ENCODE results near the gene CRYBG1. TPM values are rescaled to one million over a fixed set of nuclear protein-coding genes. Genes with fewer than 3 reads are reported as not detected.

Gene CRYBG1
- total RNA-seq, 1 experiment from 2014 or later: 5.7 TPM

DNA sequence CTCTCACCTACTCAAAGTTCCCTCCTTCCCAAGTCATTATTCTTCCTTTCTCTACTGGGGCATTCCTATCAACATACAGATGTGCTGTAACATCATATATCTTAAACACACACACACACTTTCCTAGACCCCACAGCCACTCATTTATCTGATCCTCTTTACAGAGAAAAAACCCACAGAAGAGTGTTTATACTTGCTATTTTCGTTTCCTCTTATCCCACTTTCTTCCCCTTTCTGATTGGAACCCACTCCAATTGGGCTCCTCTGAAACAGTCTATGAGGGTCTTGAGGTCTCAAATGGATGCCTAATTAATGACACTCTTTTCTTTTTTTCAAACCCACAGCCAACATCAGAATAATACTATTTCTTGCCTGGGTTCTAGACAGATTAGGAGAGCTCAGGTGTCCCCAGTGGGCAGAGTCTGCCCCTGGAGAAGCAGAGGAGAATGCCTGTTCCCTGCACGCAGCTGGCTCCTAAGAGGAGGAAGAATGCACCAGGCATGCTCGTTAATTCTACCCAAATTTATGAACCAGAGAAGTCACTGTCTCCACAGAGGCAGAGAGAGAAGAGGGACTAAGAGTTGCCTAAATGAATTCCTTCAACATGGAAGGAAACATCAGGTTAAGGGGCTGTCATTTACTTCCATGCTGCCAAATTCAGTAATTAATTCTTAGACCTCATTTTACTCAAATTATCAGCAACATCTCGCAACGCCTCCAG lies 65.9 kb downstream of the CRYBG1 start:
- no peak overlapping the region for H4K8ac ChIP-seq (replicated peaks; ENCODE audit: insufficient read length, low read depth, low read length)
- no peak overlapping the region for H2AFZ ChIP-seq (ENCODE audit: low read length)
- H3K56ac ChIP-seq (ENCODE audit: insufficient read length, low read depth, low read length): no peak overlapping the region
- Mint-ChIP-seq H3K9me3 (no peaks in the 10 kb centered on the region), H3K36me3 (ENCODE audit: insufficient read depth in 1 of 3, low read depth in 3 of 3) (no peaks in the 10 kb centered on the region), H3K4me3 (no peak overlapping the region), H3K27ac (no peak overlapping the region), H3K4me1 (no peaks in the 10 kb centered on the region), H3K27me3 (ENCODE audit: low read depth) (no peaks in the 10 kb centered on the region)
- H2BK5ac ChIP-seq (ENCODE audit: insufficient read length, low read length): no peak overlapping the region
- no peak overlapping the region for H3K9ac ChIP-seq (ENCODE audit: extremely low read depth, insufficient read length, low read length)
- H3K4me1 ChIP-seq (ENCODE audit: insufficient read depth, low read length): no peaks in the 10 kb centered on the region
- no peak overlapping the region for H2BK12ac ChIP-seq (ENCODE audit: insufficient read length, low read depth, low read length)
- no peak overlapping the region for H3K27ac ChIP-seq (ENCODE audit: insufficient read length, low read depth, low read length)
- TF ChIP-seq, protein P1, sequence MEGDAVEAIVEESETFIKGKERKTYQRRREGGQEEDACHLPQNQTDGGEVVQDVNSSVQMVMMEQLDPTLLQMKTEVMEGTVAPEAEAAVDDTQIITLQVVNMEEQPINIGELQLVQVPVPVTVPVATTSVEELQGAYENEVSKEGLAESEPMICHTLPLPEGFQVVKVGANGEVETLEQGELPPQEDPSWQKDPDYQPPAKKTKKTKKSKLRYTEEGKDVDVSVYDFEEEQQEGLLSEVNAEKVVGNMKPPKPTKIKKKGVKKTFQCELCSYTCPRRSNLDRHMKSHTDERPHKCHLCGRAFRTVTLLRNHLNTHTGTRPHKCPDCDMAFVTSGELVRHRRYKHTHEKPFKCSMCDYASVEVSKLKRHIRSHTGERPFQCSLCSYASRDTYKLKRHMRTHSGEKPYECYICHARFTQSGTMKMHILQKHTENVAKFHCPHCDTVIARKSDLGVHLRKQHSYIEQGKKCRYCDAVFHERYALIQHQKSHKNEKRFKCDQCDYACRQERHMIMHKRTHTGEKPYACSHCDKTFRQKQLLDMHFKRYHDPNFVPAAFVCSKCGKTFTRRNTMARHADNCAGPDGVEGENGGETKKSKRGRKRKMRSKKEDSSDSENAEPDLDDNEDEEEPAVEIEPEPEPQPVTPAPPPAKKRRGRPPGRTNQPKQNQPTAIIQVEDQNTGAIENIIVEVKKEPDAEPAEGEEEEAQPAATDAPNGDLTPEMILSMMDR (conservative IDR thresholded peaks at IDR 0.05): no peak
- WGBS (ENCODE audit: extremely low coverage, insufficient read length, low lambda C conversion rate): no CpG with 5 or more reads among the region's 5 CpGs
- no peak for DNase-seq
- H3K18ac ChIP-seq (ENCODE audit: insufficient read length, low read depth, low read length): no peak overlapping the region
- H3K27me3 ChIP-seq (ENCODE audit: insufficient read depth, low read length): no peaks in the 10 kb centered on the region
- H2AK5ac ChIP-seq (ENCODE audit: insufficient read length, low read length): no peak overlapping the region
- H4K91ac ChIP-seq (ENCODE audit: insufficient read length, low read depth, low read length): no peak overlapping the region
- no peaks in the 10 kb centered on the region for H3K23me2 ChIP-seq (ENCODE audit: insufficient read length, low read depth, low read length, poor library complexity, severe bottlenecking)
- H3K23ac ChIP-seq (ENCODE audit: insufficient read length, low read depth, low read length): no peak overlapping the region
- H3K4ac ChIP-seq (ENCODE audit: low read depth, low read length): no peak overlapping the region
- H2BK20ac ChIP-seq (ENCODE audit: low read depth, low read length, poor library complexity, severe bottlenecking): no peak overlapping the region
- no peak overlapping the region for H3K4me2 ChIP-seq (ENCODE audit: insufficient read depth, insufficient read length, low read length)
- no peaks in the 10 kb centered on the region; the same call in 1 of the 2 replicates for H3K79me2 ChIP-seq (ENCODE audit: insufficient read depth, low read length)
- H3T11ph ChIP-seq (ENCODE audit: low read length): no peak overlapping the region
- no peak overlapping the region for H2BK15ac ChIP-seq (ENCODE audit: low read depth, low read length)
- H2BK120ac ChIP-seq (ENCODE audit: low read depth, low read length, poor library complexity, severe bottlenecking): no peak overlapping the region
- no peak overlapping the region for H3K14ac ChIP-seq (ENCODE audit: insufficient read depth, low read length)
- H4K5ac ChIP-seq (ENCODE audit: insufficient read length, low read depth, low read length): no peak overlapping the region
- no peaks in the 10 kb centered on the region for H4K20me1 ChIP-seq (ENCODE audit: control insufficient read depth, insufficient read depth, insufficient read length)
- H3K79me1 ChIP-seq (ENCODE audit: insufficient read depth, low read depth, low read length, poor library complexity, severe bottlenecking): no peaks in the 10 kb centered on the region
- H3K9me3 ChIP-seq (ENCODE audit: control insufficient read depth, low read depth, low read length): no peaks in the 10 kb centered on the region
